Naive thymus-derived CD4-positive, alpha-beta T cell (primary cell): ENCODE data around the gene DOCK9. TPM values are rescaled to one million over a fixed set of nuclear protein-coding genes. Genes with fewer than 3 reads are reported as not detected.
A peak's percentile ranks its signal among the peaks of the same experiment; 100 is the strongest.

Experiments used
- ATAC-seq: fragments of 150-1000 bp; cut with Tn5 transposase; 2 replicates; pipeline ENCODE4 v1.10.0; 2021; ENCODE audit warnings: mild to moderate bottlenecking, moderate library complexity
- CTCF ChIA-PET: fragments of 350-600 bp; sonication (Branson Sonifier 250); formaldehyde crosslinking; loops from one replicate; lab custom pipeline; 2021; ENCODE audit warnings: antibody characterized with exemption; lab: Charles Lee
- POLR2A ChIA-PET: fragments of 350-600 bp; sonication (Branson Sonifier 250); formaldehyde crosslinking; loops from one replicate; lab custom pipeline; 2021; ENCODE audit warnings: antibody characterized with exemption, inconsistent platforms; lab: Charles Lee
- DNase-seq, 9 donors: peaks; one replicate each; pipeline versions ENCODE4 v3.0.0 to v3.0.0-alpha.2; 2020 to 2022; ENCODE audit warnings: mixed read lengths in 1 of 9
- H3K27ac ChIP-seq: one replicate; pipeline ENCODE4 v1.7.0; 2013; ENCODE audit warnings: mild to moderate bottlenecking, low read depth, low read length, moderate library complexity
- H3K27me3 ChIP-seq, 2 donors: one replicate each; pipeline ENCODE4 v1.7.0; 2013; ENCODE audit warnings: low read length in 2 of 2, mild to moderate bottlenecking in 2 of 2, moderate library complexity in 2 of 2; ENCODE audit not compliant: control insufficient read depth in 2 of 2, insufficient read depth in 2 of 2
- H3K36me3 ChIP-seq, 3 experiments: 1 replicate in 2 of 3; 2 replicates in 1 of 3; pipeline ENCODE4 v1.7.0; 2013; ENCODE audit warnings: low read length in 3 of 3, mild to moderate bottlenecking in 3 of 3, moderate library complexity in 1 of 3; ENCODE audit not compliant: insufficient read depth in 3 of 3, control insufficient read depth in 2 of 3
- H3K4me1 ChIP-seq, 2 donors: one replicate each; pipeline ENCODE4 v1.7.0; 2013; ENCODE audit warnings: low read length in 2 of 2, mild to moderate bottlenecking in 2 of 2, moderate library complexity in 1 of 2; ENCODE audit not compliant: control insufficient read depth in 2 of 2, insufficient read depth in 2 of 2
- H3K4me3 ChIP-seq: 2 replicates; pipeline ENCODE4 v1.7.0; 2013; ENCODE audit warnings: mild to moderate bottlenecking, low read length
- H3K9me3 ChIP-seq, 3 experiments: 1 replicate in 2 of 3; 2 replicates in 1 of 3; pipeline ENCODE4 v1.7.0; 2013; ENCODE audit warnings: low read length in 3 of 3; ENCODE audit not compliant: control insufficient read depth in 2 of 3
- H3K27ac Mint-ChIP-seq, 9 donors: one replicate each; pipeline ENCODE4 v1.8.0; 2020 to 2022; ENCODE audit warnings: mixed read lengths in 9 of 9, mild to moderate bottlenecking in 8 of 9, moderate library complexity in 5 of 9, inconsistent platforms in 2 of 9
- H3K27me3 Mint-ChIP-seq, 5 donors: one replicate each; pipeline ENCODE4 v1.8.0; 2021 to 2022; ENCODE audit warnings: mixed read lengths in 5 of 5, mild to moderate bottlenecking in 1 of 5
- H3K36me3 Mint-ChIP-seq, 5 donors: one replicate each; pipeline ENCODE4 v1.8.0; 2020 to 2022; ENCODE audit warnings: mixed read lengths in 5 of 5, mild to moderate bottlenecking in 3 of 5, inconsistent platforms in 1 of 5
- H3K4me1 Mint-ChIP-seq, 7 donors: one replicate each; pipeline ENCODE4 v1.8.0; 2020 to 2022; ENCODE audit warnings: mixed read lengths in 7 of 7, mild to moderate bottlenecking in 3 of 7, inconsistent platforms in 1 of 7
- H3K4me3 Mint-ChIP-seq, 10 donors: one replicate each; pipeline ENCODE4 v1.8.0; 2020 to 2022; ENCODE audit warnings: mild to moderate bottlenecking in 10 of 10, mixed read lengths in 10 of 10, moderate library complexity in 6 of 10, inconsistent platforms in 2 of 10
- H3K9me3 Mint-ChIP-seq, 11 donors: one replicate each; pipeline ENCODE4 v1.8.0; 2020 to 2022; ENCODE audit warnings: mixed read lengths in 11 of 11, mild to moderate bottlenecking in 4 of 11, inconsistent platforms in 1 of 11, moderate library complexity in 1 of 11
- intact Hi-C, 2 donors: fragments of 100-400 bp; cut with micrococcal nuclease; formaldehyde crosslinking; loops; one replicate each; pipeline ENCODE4 v1.15.1; 2023
- polyA plus RNA-seq, 2 donors: library from polyadenylated mRNA; unstranded; fragments of 300-500 nt; fragmentation: Illumina TruSeq; gene quantifications; one replicate each; pipeline ENCODE4 v1.2.3, GENCODE V29; 2021
- total RNA-seq, 6 experiments: library from RNA in 5 of 6; stranded (reverse) in 5 of 6; gene quantifications; 1 replicate in 5 of 6; 2 replicates in 1 of 6; pipeline ENCODE4 v1.2.3 and lab custom pipeline; 2021 to 2026

The DOCK9 gene
- total and polyA plus RNA-seq, 7 experiments from 2014 or later = 22.2 to 214 (median 122) TPM

- ChIA-PET CTCF (interaction anchor here (1.0 kb wide), 1 partner anchor 156 kb away, joined by 3 read pairs; no protein-coding TSS in a partner anchor), POLR2A (no interaction called here)
- H3K36me3 Mint-ChIP-seq = peaks cover 33 to 91% (median 78%) of the 10 kb centered on the region in 5 donors
- Histone ChIP-seq H3K36me3 (peaks cover 4 to 90% (median 13%) of the 10 kb centered on the region in 3 experiments), H3K27me3 (no peaks in the 10 kb centered on the region), H3K9me3 (peaks cover 0 to 8% (median 6%) of the 10 kb centered on the region in 3 experiments), H3K4me3 (no peak overlapping the region), H3K27ac (no peak overlapping the region), H3K4me1 (no peaks in the 10 kb centered on the region)
- ATAC-seq (no peak), DNase-seq (no peak)
- peak overlapping the region in 5 of 9 donors; percentile 20 to 95 (median 45) for H3K27ac Mint-ChIP-seq
- peak overlapping the region in 1 of 10 donors; percentile 60 for H3K4me3 Mint-ChIP-seq
- H3K9me3 Mint-ChIP-seq = peaks cover 0 to 23% (median 12%) of the 10 kb centered on the region in 11 donors
- H3K4me1 Mint-ChIP-seq = peaks cover 5 to 59% (median 23%) of the 10 kb centered on the region in 7 donors
- intact Hi-C loops = loop anchor here (2.0 to 10.0 kb wide), 5 partner anchors 19 to 483 kb away; no protein-coding TSS in a partner anchor
- no peaks in the 10 kb centered on the region for H3K27me3 Mint-ChIP-seq
These were observed 104.4 kb downstream of the DOCK9 start for GRCh38 chr13:98873377-98874028.

DNA sequence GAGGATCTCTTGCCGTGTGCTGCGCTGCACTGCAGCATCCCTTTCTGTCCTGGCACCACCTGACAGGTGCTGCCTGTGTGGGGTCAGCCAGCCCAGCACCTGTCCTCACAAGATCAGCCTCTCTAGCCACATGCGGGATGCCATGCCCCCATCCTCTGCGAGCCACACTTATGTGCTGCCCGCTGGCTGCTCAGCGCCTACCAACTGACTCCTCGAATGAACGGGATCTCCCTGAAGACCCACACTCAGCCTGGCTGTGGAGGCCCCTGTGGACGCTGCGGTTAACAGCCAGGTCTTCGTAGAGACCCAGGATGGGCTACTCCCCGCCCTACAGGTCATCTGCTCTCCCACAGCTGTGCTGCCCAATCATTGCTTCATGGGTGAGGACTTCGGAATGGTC lies 106.1 kb downstream of the DOCK9 start:
- ChIA-PET CTCF (no interaction called here), POLR2A (no interaction called here)
- no peak overlapping the region for H3K4me3 ChIP-seq
- H3K27me3 ChIP-seq = no peaks in the 10 kb centered on the region
- peak overlapping the region in 4 of 9 donors; percentile 24 to 81 (median 68) for H3K27ac Mint-ChIP-seq
- H3K36me3 ChIP-seq = peaks cover 0 to 90% (median 21%) of the 10 kb centered on the region in 3 experiments
- DNase-seq = no peak
- H3K4me1 Mint-ChIP-seq = peaks cover 5 to 52% (median 23%) of the 10 kb centered on the region in 7 donors
- H3K4me3 Mint-ChIP-seq = no peak overlapping the region
- H3K9me3 Mint-ChIP-seq = peaks cover 0 to 23% (median 12%) of the 10 kb centered on the region in 11 donors
- peaks cover 0 to 8% (median 6%) of the 10 kb centered on the region in 3 experiments for H3K9me3 ChIP-seq
- H3K4me1 ChIP-seq = no peaks in the 10 kb centered on the region
- no peak for ATAC-seq
- peaks cover 30 to 90% (median 70%) of the 10 kb centered on the region in 5 donors for H3K36me3 Mint-ChIP-seq
- H3K27me3 Mint-ChIP-seq = no peaks in the 10 kb centered on the region
- no peak overlapping the region for H3K27ac ChIP-seq
- intact Hi-C loops = loop anchor here in 1 of 2 donors (5.0 to 10.0 kb wide), 2 partner anchors 161 to 393 kb away; no protein-coding TSS in a partner anchor

- CTCF ChIA-PET = interaction anchor here (0.6 to 0.8 kb wide), 4 partner anchors 44 to 397 kb away, joined by 3 read pairs; no protein-coding TSS in a partner anchor
- Mint-ChIP-seq H3K4me1 (peaks cover 0 to 33% (median 17%) of the 10 kb centered on the region in 7 donors), H3K27ac (peak overlapping the region in 3 of 9 donors; percentile 11 to 57 (median 23)), H3K9me3 (peaks cover 0 to 17% (median 7%) of the 10 kb centered on the region in 11 donors), H3K27me3 (no peaks in the 10 kb centered on the region), H3K36me3 (peaks cover 23 to 89% (median 68%) of the 10 kb centered on the region in 5 donors), H3K4me3 (no peak overlapping the region)
- Histone ChIP-seq H3K27ac (no peak overlapping the region), H3K4me3 (no peak overlapping the region), H3K36me3 (peaks cover 0 to 87% (median 26%) of the 10 kb centered on the region in 3 experiments), H3K9me3 (peaks cover 0 to 8% (median 6%) of the 10 kb centered on the region in 3 experiments), H3K4me1 (no peaks in the 10 kb centered on the region), H3K27me3 (no peaks in the 10 kb centered on the region)
- no peak for ATAC-seq
- DNase-seq = peak in 1 of 9 donors; percentile 3
- POLR2A ChIA-PET = interaction anchor here (0.5 to 1.3 kb wide), 4 partner anchors 150 to 521 kb away, joined by 3 read pairs; no protein-coding TSS in a partner anchor
- intact Hi-C loops = loop anchor here (1.0 to 10.0 kb wide), 6 partner anchors 163 to 398 kb away; no protein-coding TSS in a partner anchor
These were observed 108.3 kb downstream of the DOCK9 start for GRCh38 chr13:98869408-98870090.

- H3K4me1 Mint-ChIP-seq = peaks cover 0 to 27% (median 17%) of the 10 kb centered on the region in 7 donors
- no peaks in the 10 kb centered on the region for H3K27me3 Mint-ChIP-seq
- H3K9me3 Mint-ChIP-seq = peaks cover 0 to 12% (median 3%) of the 10 kb centered on the region in 11 donors
- Histone ChIP-seq H3K4me3 (no peak overlapping the region), H3K9me3 (peaks cover 0 to 8% (median 5%) of the 10 kb centered on the region in 3 experiments), H3K27ac (no peak overlapping the region), H3K36me3 (peaks cover 0 to 81% (median 20%) of the 10 kb centered on the region in 3 experiments), H3K27me3 (no peaks in the 10 kb centered on the region), H3K4me1 (no peaks in the 10 kb centered on the region)
- H3K27ac Mint-ChIP-seq = peak overlapping the region in 2 of 9 donors; percentile 19 to 57
- CTCF ChIA-PET = interaction anchor here (0.6 kb wide), 1 partner anchor 397 kb away, joined by 3 read pairs; no protein-coding TSS in a partner anchor
- H3K36me3 Mint-ChIP-seq = peaks cover 19 to 87% (median 65%) of the 10 kb centered on the region in 5 donors
- DNase-seq (no peak), ATAC-seq (no peak)
- POLR2A ChIA-PET = interaction anchor here (0.5 to 1.3 kb wide), 3 partner anchors 165 to 522 kb away, joined by 3 read pairs; no protein-coding TSS in a partner anchor
- intact Hi-C loops = loop anchor here (1.0 to 5.0 kb wide), 4 partner anchors 164 to 398 kb away; no protein-coding TSS in a partner anchor
- no peak overlapping the region for H3K4me3 Mint-ChIP-seq
These were observed 108.9 kb downstream of the DOCK9 start for GRCh38 chr13:98868932-98869331.

GRCh38 chr13:98866882-98867281 lies 111.0 kb downstream of the DOCK9 start:
- Histone ChIP-seq H3K9me3 (no peaks in the 10 kb centered on the region), H3K27ac (no peak overlapping the region), H3K4me1 (no peaks in the 10 kb centered on the region), H3K36me3 (peaks cover 5 to 77% (median 17%) of the 10 kb centered on the region in 3 experiments), H3K4me3 (no peak overlapping the region), H3K27me3 (no peaks in the 10 kb centered on the region)
- Mint-ChIP-seq H3K9me3 (no peaks in the 10 kb centered on the region), H3K4me3 (no peak overlapping the region), H3K4me1 (peaks cover 0 to 16% (median 8%) of the 10 kb centered on the region in 7 donors), H3K27me3 (no peaks in the 10 kb centered on the region), H3K36me3 (peaks cover 7 to 81% (median 58%) of the 10 kb centered on the region in 5 donors), H3K27ac (no peak overlapping the region)
- DNase-seq = no peak
- CTCF ChIA-PET = no interaction called here
- POLR2A ChIA-PET = no interaction called here
- ATAC-seq = no peak
- intact Hi-C loops = loop anchor here (5.0 kb wide), 2 partner anchors 210 to 400 kb away; no protein-coding TSS in a partner anchor

- intact Hi-C loops = no loop called here
- POLR2A ChIA-PET = no interaction called here
- Histone ChIP-seq H3K9me3 (no peaks in the 10 kb centered on the region), H3K4me1 (no peaks in the 10 kb centered on the region), H3K27ac (no peak overlapping the region), H3K4me3 (no peak overlapping the region), H3K36me3 (peaks cover 15 to 82% (median 20%) of the 10 kb centered on the region in 3 experiments), H3K27me3 (no peaks in the 10 kb centered on the region)
- DNase-seq (no peak), ATAC-seq (no peak)
- Mint-ChIP-seq H3K9me3 (no peaks in the 10 kb centered on the region), H3K27ac (peak overlapping the region in 1 of 9 donors; percentile 65), H3K4me1 (no peaks in the 10 kb centered on the region), H3K36me3 (peaks cover 19 to 86% (median 63%) of the 10 kb centered on the region in 5 donors), H3K4me3 (peak overlapping the region in 1 of 10 donors; percentile 32), H3K27me3 (no peaks in the 10 kb centered on the region)
- CTCF ChIA-PET = no interaction called here
These were observed 117.4 kb downstream of the DOCK9 start for GRCh38 chr13:98860491-98860890.
